Nucleus accumbens (tissue), 56 donors: ENCODE data around the gene RNPEPL1.
"Not testable (repeated sequence)": the region's sequence is repeated elsewhere in the genome, so short reads cannot be mapped to it uniquely, and the experiment has no call there.

Experiments used
- DNase-seq, 56 donors: peaks; one replicate each; lab custom pipeline; 2025; lab: John Stamatoyannopoulos, UW

The RNPEPL1 gene

GRCh38 chr2:240599141-240599583 lies 30.9 kb downstream of the RNPEPL1 start:
- no peak for DNase-seq

GRCh38 chr2:240600451-240600961 lies 32.2 kb downstream of the RNPEPL1 start:
- no peak for DNase-seq

GRCh38 chr2:240601061-240601830 lies 33.0 kb downstream of the RNPEPL1 start:
- DNase-seq, result no peak

- DNase-seq, result no peak
These were observed 33.5 kb downstream of the RNPEPL1 start for GRCh38 chr2:240601831-240602160.

DNA sequence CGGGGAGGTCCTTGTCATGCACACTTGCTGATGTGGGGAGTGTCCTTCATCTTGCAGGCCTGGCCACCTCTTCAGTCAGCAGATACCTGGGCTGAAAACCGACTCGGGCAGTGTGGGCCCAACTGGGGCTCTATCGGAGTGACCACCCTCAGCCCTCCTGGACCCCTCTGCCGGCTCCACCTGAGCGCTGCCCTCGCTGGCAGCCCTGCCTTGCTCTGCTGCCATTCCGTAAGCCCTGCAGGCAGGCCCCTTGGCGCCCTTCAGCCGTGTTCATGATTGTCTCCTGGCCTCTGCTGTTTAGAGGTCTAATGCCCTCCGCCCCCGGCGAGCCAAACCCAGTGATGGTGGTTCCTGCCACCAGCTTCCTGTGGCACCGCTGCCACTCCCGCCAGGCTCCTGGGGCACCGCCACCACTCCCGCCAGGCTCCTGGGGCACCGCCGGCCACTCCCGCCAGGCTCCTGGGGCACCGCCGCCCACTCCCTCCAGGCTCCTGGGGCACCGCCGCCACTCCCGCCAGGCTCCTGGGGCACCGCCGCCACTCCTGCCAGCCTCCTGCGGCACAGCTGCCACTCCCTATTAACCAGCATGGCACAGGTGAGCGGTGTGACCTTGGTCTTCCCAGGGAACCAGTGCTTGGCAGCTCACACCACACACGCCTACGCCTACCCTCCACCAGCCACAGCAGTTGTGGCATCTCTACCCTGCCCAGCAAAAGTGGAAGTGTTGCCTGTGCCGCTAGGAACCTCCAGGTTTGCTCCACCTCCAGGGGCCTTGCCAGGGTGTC lies 34.2 kb downstream of the RNPEPL1 start:
- no peak for DNase-seq

- DNase-seq, result no peak
These were observed 35.0 kb downstream of the RNPEPL1 start for GRCh38 chr2:240603081-240603835.

DNA sequence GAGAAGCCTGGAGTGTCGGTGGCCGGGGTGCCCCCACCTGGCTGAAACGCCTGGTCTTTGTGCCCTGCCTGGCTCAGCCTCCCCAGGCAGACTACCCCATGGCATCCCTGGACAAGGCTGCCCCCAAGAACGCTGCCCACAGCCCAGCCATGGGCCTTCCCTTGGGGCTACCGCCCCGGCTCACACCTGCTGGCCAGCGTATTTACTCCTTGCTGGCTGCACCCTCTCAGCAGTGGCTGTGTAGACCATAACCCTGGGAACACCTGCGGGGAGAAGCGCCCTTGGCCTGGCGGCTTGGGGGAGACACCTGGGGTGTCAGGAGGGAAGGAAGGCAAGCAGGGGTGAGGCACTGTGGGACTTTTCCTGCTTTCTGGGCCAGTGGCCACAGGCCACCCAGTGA lies 35.6 kb downstream of the RNPEPL1 start:
- no peak for DNase-seq

GRCh38 chr2:240604291-240604938 lies 36.1 kb downstream of the RNPEPL1 start:
- peak in 54 of 56 donors; percentile 20 to 97 (median 66) for DNase-seq

DNA sequence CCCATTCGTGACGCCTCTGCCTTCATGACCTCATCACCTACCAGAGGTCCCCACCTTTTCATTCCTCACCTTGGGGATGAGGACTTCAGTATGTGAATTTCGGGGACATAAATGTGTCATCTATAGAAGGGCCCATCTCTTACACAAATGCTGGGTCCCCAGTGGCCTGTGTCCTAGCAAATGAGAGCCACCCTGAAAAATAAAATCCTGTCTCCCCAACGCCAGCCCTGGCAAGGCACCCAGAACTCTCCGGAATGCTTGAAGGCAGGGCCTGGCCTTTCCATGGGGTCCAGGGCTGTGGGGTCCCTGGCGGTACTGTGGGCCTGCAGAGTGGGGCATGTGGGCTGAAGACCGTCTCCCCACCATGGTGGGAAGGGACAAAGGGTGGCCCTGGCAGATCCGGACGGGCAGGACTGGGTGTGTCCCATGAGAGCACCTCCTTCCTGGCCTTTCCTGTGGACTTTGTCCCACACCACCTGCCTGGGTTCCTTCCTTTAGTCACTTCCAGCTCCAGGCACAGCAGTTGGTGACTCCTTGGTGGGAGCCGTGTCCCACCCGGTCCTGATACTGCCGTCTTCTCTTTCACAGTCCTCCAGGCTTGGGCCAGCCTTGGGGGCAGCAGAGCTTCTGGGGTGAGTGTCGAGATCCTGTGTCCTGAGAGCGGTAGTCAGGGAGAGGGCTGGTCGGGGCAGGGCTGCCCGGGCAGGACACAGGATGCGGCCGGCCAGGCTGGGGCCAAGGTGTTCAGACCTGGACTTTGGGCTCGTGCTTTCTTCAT lies 36.8 kb downstream of the RNPEPL1 start:
- no peak for DNase-seq

DNA sequence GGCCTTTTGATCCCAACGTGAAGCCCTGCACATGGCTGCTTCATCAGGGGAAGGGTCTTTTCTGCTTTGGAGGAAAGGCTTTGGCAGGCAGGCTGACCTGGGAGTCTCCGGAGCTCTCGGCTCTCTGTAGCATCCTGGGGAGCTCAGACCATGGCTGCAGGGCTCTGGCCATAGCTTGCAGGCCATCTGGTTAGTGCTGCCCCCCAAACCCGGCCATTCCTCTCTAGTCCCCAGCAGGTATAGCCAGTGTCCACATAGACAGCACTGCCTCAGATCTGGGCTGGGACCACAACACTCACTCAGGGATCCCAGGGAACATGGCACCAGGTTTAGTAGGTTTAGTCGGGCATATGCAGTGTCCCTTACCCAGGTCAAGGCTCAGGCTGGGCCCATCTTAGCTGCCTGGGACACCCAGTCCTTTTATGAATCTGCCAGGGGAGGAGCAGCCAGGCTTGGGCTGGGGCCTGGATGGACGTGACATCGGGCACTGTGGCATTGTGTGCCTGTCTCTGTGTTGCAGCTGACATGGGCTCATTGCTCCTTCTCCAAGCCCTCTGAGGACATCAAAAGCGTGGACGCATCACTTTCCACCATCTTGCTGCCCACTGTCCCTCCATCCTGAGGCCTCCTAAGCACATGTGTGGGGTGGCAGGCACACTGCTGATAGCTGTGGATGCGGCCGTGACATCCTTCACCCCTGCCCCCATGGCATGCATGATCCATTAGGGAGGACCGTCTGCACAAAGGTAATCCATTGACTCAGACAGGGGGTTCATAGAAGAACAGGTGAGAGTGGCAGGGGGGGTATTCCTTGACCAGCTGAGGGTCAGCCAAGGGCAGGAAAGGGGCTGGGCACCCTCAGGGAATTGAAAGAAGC lies 37.8 kb downstream of the RNPEPL1 start:
- no peak for DNase-seq

- DNase-seq, result no peak
These were observed 43.4 kb downstream of the RNPEPL1 start for GRCh38 chr2:240611601-240612210.

- no peak for DNase-seq
These were observed 45.5 kb downstream of the RNPEPL1 start for GRCh38 chr2:240613781-240614180.

- DNase-seq, result no peak
These were observed 46.1 kb downstream of the RNPEPL1 start for GRCh38 chr2:240614391-240614790.

DNA sequence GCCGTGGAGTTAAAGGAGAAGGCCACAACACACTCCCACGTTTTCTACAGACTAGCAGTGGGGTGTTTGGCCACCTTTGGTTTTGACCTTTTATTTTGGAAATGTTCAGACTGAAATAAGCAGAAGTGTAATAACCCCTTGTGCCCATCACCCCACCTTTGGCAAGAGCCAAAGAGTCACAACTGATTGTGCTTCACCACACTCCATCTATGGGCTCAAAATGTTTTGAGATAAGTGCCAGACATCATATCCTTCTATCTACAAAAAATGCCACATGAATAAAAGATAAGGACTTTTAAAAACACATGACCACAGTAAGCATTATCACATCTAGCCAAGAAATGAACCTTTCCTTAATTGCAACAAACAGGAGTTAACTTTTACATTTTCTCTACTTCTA lies 47.1 kb downstream of the RNPEPL1 start:
- no peak for DNase-seq

GRCh38 chr2:240615820-240616547 lies 47.7 kb downstream of the RNPEPL1 start:
- no peak for DNase-seq

DNA sequence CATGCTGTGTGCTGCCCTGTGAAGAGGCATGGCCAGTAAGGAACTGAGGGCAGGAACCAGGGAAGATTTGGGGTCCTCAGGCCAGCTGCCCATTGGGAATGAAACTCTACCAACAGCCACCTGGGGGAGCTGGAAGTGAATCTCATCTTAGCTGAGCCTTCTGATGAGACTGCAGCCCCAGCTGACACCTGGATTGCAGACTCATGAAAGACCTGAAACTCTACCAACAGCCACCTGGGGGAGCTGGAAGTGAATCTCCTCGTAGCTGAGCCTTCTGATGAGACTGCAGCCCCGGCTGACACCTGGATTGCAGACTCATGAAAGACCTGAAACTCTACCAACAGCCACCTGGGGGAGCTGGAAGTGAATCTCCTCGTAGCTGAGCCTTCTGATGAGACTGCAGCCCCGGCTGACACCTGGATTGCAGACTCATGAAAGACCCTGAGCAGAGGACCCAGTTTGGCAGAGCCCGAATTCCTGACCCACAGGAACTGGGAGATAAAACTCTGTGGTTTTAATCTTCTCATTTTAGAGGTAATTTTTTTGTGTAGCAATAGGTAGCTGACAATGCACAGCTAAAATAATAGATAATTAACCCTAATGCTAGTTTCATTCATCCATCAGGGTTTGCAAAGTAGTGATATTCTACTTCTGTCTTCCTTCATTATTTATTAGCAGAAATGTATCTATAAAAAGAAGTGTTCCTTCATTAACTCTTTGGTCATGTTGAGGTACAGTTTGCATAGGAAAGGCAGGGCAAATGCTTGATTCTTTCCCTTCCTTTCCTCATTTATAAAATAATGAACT lies 48.8 kb downstream of the RNPEPL1 start:
- not testable (repeated sequence) for DNase-seq

GRCh38 chr2:240618776-240619175 lies 50.5 kb downstream of the RNPEPL1 start:
- DNase-seq, result no peak
